ENCODE results near the gene CREB3L2. TPM values are rescaled to one million over a fixed set of nuclear protein-coding genes. Genes with fewer than 3 reads are reported as not detected.
"Not testable (repeated sequence)": the region's sequence is repeated elsewhere in the genome, so short reads cannot be mapped to it uniquely, and the experiment has no call there.

The CREB3L2 gene
- total and polyA plus RNA-seq, 2 donors: 20.7 to 31.5 TPM

GRCh38 chr7:137990251-137990941 lies 11.5 kb downstream of the CREB3L2 start:
- Histone ChIP-seq H3K4me1 (ENCODE audit: insufficient read depth) (peaks cover 8% of the 10 kb centered on the region), H3K4me3 (ENCODE audit: low read depth, low read length) (no peak overlapping the region), H3K27ac (ENCODE audit: low read depth) (no peak overlapping the region), H3K36me3 (ENCODE audit: insufficient read depth) (no peaks in the 10 kb centered on the region)
- no peak for DNase-seq (ENCODE audit: extremely low spot score)
- WGBS: 33% methylated on average over 5 of the region's 5 CpGs

GRCh38 chr7:137989590-137989989 lies 12.3 kb downstream of the CREB3L2 start:
- H3K4me3 ChIP-seq (ENCODE audit: low read depth, low read length): no peak overlapping the region
- H3K27ac ChIP-seq (ENCODE audit: low read depth): no peak overlapping the region
- H3K4me1 ChIP-seq (ENCODE audit: insufficient read depth): peaks cover 8% of the 10 kb centered on the region
- DNase-seq (ENCODE audit: extremely low spot score): no peak
- WGBS: 86% methylated on average over 4 of the region's 4 CpGs
- no peaks in the 10 kb centered on the region for H3K36me3 ChIP-seq (ENCODE audit: insufficient read depth)

GRCh38 chr7:137989094-137989493 lies 12.8 kb downstream of the CREB3L2 start:
- Histone ChIP-seq H3K27ac (ENCODE audit: low read depth) (no peak overlapping the region), H3K36me3 (ENCODE audit: insufficient read depth) (no peaks in the 10 kb centered on the region), H3K4me3 (ENCODE audit: low read depth, low read length) (no peak overlapping the region), H3K4me1 (ENCODE audit: insufficient read depth) (peaks cover 8% of the 10 kb centered on the region)
- DNase-seq (ENCODE audit: extremely low spot score): no peak
- 66% methylated on average over 7 of the region's 7 CpGs for WGBS

- Histone ChIP-seq H3K27ac (ENCODE audit: low read depth) (peak overlapping the region; percentile 28), H3K4me3 (ENCODE audit: low read depth, low read length) (no peak overlapping the region), H3K4me1 (ENCODE audit: insufficient read depth) (peaks cover 8% of the 10 kb centered on the region), H3K36me3 (ENCODE audit: insufficient read depth) (no peaks in the 10 kb centered on the region)
- DNase-seq (ENCODE audit: extremely low spot score): no peak
- WGBS: 70% methylated on average over 4 of the region's 4 CpGs
Measured at GRCh38 chr7:137987968-137988367, 13.9 kb downstream of the CREB3L2 start.

- Histone ChIP-seq H3K4me1 (ENCODE audit: insufficient read depth) (peaks cover 8% of the 10 kb centered on the region), H3K36me3 (ENCODE audit: insufficient read depth) (no peaks in the 10 kb centered on the region), H3K4me3 (ENCODE audit: low read depth, low read length) (no peak overlapping the region), H3K27ac (ENCODE audit: low read depth) (peak overlapping the region; percentile 51)
- DNase-seq (ENCODE audit: extremely low spot score): no peak
- 85% methylated on average over 5 of the region's 5 CpGs for WGBS
Measured at GRCh38 chr7:137987563-137987962, 14.3 kb downstream of the CREB3L2 start.

GRCh38 chr7:137987018-137987349 lies 14.9 kb downstream of the CREB3L2 start:
- no peak for DNase-seq (ENCODE audit: extremely low spot score)
- Histone ChIP-seq H3K27ac (ENCODE audit: low read depth) (peak overlapping the region; percentile 56), H3K4me1 (ENCODE audit: insufficient read depth) (peaks cover 8% of the 10 kb centered on the region), H3K4me3 (ENCODE audit: low read depth, low read length) (no peak overlapping the region), H3K36me3 (ENCODE audit: insufficient read depth) (no peaks in the 10 kb centered on the region)
- WGBS: 51% methylated on average over 3 of the region's 3 CpGs

GRCh38 chr7:137986252-137987017 lies 15.5 kb downstream of the CREB3L2 start:
- peak overlapping the region; percentile 56 for H3K27ac ChIP-seq (ENCODE audit: low read depth)
- no peaks in the 10 kb centered on the region for H3K36me3 ChIP-seq (ENCODE audit: insufficient read depth)
- H3K4me1 ChIP-seq (ENCODE audit: insufficient read depth): peaks cover 8% of the 10 kb centered on the region
- no peak overlapping the region for H3K4me3 ChIP-seq (ENCODE audit: low read depth, low read length)
- WGBS: 35% methylated on average over 14 of the region's 14 CpGs
- no peak for DNase-seq (ENCODE audit: extremely low spot score)

- no peaks in the 10 kb centered on the region for H3K36me3 ChIP-seq (ENCODE audit: insufficient read depth)
- no peak for DNase-seq (ENCODE audit: extremely low spot score)
- no peak overlapping the region for H3K4me3 ChIP-seq (ENCODE audit: low read depth, low read length)
- H3K27ac ChIP-seq (ENCODE audit: low read depth): peak overlapping the region; percentile 12
- WGBS: 93% methylated on average over 3 of the region's 3 CpGs
- H3K4me1 ChIP-seq (ENCODE audit: insufficient read depth): peaks cover 11% of the 10 kb centered on the region
Measured at GRCh38 chr7:137985897-137986251, 16.0 kb downstream of the CREB3L2 start.

- Histone ChIP-seq H3K4me3 (ENCODE audit: low read depth, low read length) (no peak overlapping the region), H3K4me1 (ENCODE audit: insufficient read depth) (peaks cover 11% of the 10 kb centered on the region), H3K27ac (ENCODE audit: low read depth) (no peak overlapping the region), H3K36me3 (ENCODE audit: insufficient read depth) (no peaks in the 10 kb centered on the region)
- whole genome bisulfite sequencing: 69% methylated on average over 8 of the region's 8 CpGs
- no peak for DNase-seq (ENCODE audit: extremely low spot score)
Measured at GRCh38 chr7:137985253-137985896, 16.5 kb downstream of the CREB3L2 start.

- Histone ChIP-seq H3K27ac (ENCODE audit: low read depth) (no peak overlapping the region), H3K4me3 (ENCODE audit: low read depth, low read length) (no peak overlapping the region), H3K4me1 (ENCODE audit: insufficient read depth) (peaks cover 11% of the 10 kb centered on the region), H3K36me3 (ENCODE audit: insufficient read depth) (no peaks in the 10 kb centered on the region)
- WGBS: 90% methylated on average over 11 of the region's 11 CpGs
- DNase-seq (ENCODE audit: extremely low spot score): no peak
Measured at GRCh38 chr7:137984181-137985041, 17.5 kb downstream of the CREB3L2 start.

- H3K36me3 ChIP-seq (ENCODE audit: insufficient read depth): no peaks in the 10 kb centered on the region
- no peak for DNase-seq (ENCODE audit: extremely low spot score)
- 79% methylated on average over 12 of the region's 12 CpGs for whole genome bisulfite sequencing
- H3K4me3 ChIP-seq (ENCODE audit: low read depth, low read length): no peak overlapping the region
- H3K27ac ChIP-seq (ENCODE audit: low read depth): no peak overlapping the region
- H3K4me1 ChIP-seq (ENCODE audit: insufficient read depth): peaks cover 9% of the 10 kb centered on the region
Measured at GRCh38 chr7:137983323-137984008, 18.4 kb downstream of the CREB3L2 start.

GRCh38 chr7:137982394-137982793 lies 19.5 kb downstream of the CREB3L2 start:
- not testable (repeated sequence) for H3K4me3 ChIP-seq (ENCODE audit: low read depth, low read length); DNase-seq (ENCODE audit: extremely low spot score); H3K27ac ChIP-seq (ENCODE audit: low read depth); H3K36me3 ChIP-seq (ENCODE audit: insufficient read depth); H3K4me1 ChIP-seq (ENCODE audit: insufficient read depth)
- WGBS: 96% methylated on average over 6 of the region's 6 CpGs

- 65% methylated on average over 4 of the region's 4 CpGs for WGBS
- H3K27ac ChIP-seq (ENCODE audit: low read depth): peak overlapping the region; percentile 46
- H3K36me3 ChIP-seq (ENCODE audit: insufficient read depth): no peaks in the 10 kb centered on the region
- no peak for DNase-seq (ENCODE audit: extremely low spot score)
- H3K4me1 ChIP-seq (ENCODE audit: insufficient read depth): peaks cover 3% of the 10 kb centered on the region
- H3K4me3 ChIP-seq (ENCODE audit: low read depth, low read length): no peak overlapping the region
Measured at GRCh38 chr7:137981668-137982067, 20.2 kb downstream of the CREB3L2 start.

Data from urinary bladder (tissue), 4 donors.